GM19238 (cell line): Measurements from ENCODE around the gene LMX1B.

ENCODE experiments used
- DNase-seq: peaks from one replicate; pipeline ENCODE4 v3.0.0; 2011; ENCODE audit warnings: low spot score; ENCODE audit not compliant: insufficient read length

LMX1B gene

DNA sequence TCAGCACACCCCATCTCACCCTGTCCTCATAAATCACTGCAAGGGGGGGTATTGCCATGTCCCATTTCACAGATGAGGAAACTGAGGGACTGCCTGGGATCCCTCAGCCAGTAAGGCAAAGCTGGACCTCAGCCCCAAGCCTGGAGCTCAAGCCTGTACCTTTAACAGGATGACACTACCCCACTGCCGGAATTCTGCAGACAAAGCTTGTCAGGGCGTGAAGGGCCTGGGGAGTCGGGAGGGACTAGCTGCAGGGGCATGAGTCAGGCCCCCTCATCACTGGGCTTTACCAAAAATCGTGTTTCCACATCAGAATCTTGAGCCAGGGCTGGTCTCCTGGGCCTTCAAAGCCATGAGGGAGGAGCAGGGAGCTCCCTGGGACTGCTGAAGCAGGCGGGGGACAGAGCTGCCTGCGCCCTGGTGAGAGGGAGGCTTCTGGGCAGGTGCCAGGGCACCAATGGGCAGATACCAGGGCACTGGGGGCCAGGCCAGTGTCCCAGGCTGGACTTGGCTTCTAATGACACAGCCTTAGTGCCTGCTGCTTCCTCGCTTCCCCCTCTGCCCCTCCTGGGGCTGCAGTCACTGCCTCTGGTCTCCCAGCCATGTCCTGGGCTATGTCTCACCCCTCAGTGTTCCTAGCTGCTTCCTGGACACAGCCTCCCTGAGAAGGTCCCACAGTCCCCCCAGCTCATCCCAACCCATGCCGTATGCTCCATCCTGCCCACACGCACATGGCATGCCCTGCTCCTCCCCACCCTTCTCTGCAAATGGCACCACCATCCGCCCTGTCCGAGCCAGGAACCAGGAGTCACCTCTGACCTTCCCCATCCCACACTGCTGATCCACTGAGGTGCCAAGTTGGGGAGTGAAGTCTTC lies 80.7 kb downstream of the LMX1B start:
- no peak for DNase-seq

DNA sequence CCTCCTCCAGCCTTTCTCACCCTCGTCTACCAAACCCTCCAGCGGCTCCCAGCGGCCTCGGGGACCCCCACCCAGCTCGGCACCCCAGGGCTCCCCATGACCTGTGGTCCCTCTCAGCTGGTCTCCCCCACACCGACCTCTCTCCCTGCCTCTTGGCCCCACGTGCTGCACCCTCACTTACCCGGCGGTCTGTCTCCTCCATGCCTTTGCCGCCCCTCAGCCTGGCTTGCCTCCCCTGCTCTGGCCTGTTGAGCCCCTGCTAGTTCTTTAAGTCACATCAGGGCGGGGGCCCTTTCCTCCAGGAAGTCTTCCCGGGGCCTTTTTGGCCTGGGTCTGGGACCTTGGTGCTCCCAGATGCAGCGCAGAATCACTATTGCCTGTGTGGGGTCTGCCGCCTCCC lies 81.5 kb downstream of the LMX1B start:
- no peak for DNase-seq

- no peak for DNase-seq
Observed at GRCh38 chr9:126695701-126696400, 82.1 kb downstream of the LMX1B start.

GRCh38 chr9:126696401-126697145 lies 82.8 kb downstream of the LMX1B start:
- DNase-seq, result no peak

- no peak for DNase-seq
Observed at GRCh38 chr9:126697330-126697729, 83.6 kb downstream of the LMX1B start.

DNA sequence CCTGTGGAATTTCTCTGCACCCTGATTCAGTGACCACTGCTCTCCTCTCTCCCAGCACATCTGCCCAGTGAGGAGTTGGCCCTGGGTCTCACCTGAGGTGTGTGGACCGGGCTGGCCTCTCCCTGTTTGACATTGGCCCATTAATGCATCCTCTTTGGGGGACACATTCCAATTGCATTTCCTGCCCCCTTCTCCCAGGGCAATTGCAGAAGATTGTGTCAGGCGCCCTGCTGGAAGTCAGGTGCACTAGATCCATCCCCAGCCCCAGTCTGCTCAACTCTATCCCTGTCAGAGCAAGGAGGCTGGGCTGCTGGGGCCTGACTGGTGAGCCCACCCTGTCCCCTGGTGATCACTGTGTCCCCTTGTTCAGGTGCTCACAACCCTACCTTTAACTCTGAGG lies 84.5 kb downstream of the LMX1B start:
- no peak for DNase-seq

DNA sequence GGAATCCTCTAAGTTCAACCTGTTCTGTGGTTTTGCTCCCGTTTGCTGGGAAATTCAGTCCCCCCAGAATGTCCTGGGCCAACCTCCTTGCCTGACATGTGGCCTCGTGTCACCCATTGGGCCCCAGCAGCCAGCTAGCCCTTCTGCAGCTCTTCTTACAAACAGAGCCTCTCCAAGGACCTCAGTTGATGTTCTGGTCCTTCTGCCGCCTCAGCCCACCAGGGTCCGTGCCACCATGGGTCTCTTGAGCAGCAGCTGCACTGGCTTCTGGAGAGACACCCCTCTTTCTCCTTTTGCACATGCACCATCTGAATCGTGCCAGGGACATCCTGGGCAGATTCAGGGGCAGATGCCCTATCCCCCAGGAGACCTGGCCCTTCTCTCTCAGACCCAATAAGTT lies 85.0 kb downstream of the LMX1B start:
- DNase-seq, result no peak

DNA sequence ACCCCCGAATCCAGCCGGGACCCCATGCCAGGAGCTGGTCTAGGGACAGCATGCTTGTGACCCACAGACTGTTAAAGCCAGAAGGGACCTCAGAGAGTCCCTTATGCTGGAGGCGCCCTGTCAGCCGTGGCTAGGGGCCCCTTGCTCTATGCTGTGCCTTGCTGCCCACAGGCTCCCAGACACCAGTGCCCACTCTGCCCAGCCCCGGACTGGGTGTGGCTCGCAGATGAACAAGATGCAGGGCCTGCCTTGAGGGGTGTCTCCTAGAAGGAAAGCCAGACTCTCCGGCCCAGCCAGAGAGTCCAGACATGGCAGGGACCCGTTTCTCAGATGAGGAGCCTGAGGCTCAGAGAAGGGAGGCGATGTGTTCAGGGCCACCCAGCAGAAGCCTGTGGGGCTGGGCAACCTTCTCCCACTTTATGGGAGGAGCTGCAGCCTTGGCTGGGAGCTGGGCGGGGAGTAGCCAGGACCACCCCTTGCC lies 85.7 kb downstream of the LMX1B start:
- no peak for DNase-seq

- peak; percentile 0 for DNase-seq
Observed at GRCh38 chr9:126700296-126700695, 86.6 kb downstream of the LMX1B start.

DNA sequence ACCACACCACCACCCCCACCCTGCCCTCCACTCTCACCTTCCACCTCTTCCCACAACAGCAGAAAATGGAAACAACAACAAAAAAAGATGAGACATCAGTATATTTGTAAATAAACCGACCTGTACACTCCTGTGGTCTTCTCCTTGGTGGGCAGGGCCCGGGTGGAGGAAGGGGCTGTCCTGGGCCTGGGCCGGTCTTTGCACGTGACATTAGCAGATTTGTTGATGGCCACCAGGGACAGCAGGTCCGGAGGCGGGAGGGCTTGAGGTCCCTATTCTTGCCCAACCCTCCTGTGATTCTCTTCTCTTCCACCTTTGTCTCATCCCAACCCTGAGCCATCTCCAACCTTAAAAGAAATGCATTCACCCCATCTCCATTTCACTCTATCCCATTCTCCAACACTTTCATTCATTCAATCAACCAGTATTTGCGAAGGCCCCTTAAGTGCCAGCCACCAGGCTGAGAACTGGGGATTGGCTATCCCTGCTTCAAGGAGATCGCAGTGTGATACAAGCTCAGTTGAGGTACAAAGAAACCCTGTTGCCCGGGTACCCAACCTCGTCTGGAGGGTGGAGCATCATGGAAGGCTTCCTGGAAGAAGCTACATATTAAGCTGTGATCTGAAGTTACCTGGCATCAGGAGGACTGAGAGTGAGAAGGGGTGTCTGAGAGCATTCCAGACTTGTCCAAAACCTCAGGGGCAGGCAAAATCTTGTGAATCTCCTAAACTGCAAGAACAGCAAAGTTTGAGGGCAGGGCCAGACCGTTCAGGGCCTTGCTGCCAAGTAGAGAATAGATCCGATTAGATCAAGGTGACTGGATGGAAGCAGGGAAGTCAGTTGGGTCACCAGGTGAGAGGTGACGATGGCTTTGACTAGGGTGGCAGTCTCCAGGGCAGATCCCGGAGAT lies 87.4 kb downstream of the LMX1B start:
- DNase-seq, result peak; percentile 0

- no peak for DNase-seq
Observed at GRCh38 chr9:126701813-126702140, 88.0 kb downstream of the LMX1B start.

GRCh38 chr9:126702151-126703001 lies 88.6 kb downstream of the LMX1B start:
- DNase-seq, result peak; percentile 42

GRCh38 chr9:126703002-126703865 lies 89.5 kb downstream of the LMX1B start:
- no peak for DNase-seq

DNA sequence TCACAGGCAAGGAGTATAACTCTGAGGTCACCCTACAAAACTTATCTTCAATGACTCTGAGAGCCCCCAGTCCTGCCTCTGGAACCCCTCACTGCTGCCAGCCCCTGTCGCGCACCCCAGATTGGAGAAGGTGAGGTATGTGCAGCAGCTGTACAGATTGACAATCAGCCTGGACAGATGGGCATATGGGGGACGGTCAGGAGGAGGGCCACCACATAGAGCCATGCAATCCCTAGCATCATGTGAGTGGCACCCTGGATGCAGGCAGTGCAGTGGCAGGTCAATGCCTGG lies 90.1 kb downstream of the LMX1B start:
- no peak for DNase-seq

DNA sequence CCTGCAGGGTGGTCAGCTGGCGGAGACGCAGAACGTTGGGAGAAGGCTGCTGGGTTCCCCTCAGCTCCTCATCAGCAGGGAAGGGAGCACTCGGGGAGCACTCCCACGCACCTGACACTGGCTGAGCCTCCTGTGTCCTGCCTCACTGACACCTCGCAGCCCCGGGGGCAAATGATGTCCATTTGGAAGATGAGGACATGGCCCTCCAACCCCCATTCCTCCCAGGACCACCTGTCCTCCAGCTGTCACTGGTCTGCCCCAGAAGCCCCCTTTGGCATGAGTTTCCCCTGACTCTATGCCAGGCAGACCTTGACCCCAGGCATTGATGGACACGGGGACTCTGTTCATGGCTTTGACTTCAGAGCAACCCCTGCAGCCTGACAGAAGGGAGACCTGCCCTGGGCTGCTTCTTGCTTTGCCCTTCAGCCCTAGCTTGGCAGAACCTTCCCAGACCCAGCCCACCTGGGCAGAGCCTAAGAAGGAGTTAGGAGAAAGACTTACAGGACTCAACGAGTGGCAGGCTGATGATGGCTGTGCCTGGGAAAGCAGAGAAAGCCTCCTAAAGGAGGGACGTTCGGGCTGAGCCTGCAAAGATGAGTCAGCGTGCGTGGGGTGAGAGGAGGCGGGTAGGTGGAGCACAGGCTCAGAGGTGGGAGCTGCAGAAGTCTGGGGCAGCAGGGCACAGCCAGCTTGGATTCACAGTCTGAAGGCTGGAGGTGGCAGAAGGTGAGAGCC lies 90.6 kb downstream of the LMX1B start:
- no peak for DNase-seq

DNA sequence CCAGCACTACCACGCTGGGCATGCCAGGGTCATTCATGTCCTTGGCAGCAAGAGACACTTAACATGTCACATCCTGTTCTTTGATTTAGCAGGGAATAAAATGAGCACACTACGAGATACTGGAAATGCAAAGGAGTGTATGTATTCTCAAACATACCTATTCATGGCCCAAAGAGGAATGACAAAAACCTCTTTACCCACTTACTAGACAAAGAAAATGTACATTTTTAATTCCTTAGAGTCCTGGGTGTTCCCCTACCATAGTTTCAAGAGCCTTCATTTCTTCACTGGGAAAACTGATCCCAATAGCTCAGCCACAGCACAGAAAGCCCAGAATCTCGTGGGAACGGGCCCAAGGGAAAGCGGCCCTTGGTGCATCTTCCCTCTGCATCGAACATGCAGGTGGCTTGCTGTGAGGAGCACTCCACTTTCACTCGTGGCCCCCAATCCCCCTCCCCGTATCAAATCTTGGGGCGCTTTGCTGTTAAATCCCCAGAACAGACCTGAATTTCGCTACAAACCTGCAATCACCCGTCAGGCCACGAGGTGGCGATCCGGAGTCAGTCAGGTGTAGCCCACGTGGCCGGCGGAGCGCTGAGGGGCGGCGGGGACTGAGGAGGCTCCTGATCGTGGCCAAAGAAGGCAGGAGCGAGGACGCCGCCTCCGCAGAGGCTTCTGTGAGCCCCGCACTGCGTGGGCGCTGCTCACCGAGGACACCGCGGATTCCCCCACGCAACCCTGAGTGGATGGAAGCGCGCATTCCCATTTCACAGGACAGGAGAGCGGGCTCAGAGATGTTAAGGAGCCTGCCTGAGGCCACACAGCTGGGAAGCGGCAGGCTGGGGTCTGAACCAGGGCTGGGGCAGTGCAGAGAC lies 91.4 kb downstream of the LMX1B start:
- DNase-seq, result peak; percentile 82
